Transverse colon (tissue), 4 donors: ENCODE measurements around the gene KRTAP26-1. TPM values are rescaled to one million over a fixed set of nuclear protein-coding genes. Genes with fewer than 3 reads are reported as not detected.

Experiments used
- DNase-seq: peaks from one replicate; pipeline ENCODE4 v3.0.0-alpha.2; 2019
- H3K27ac ChIP-seq, 4 donors: fragments of 200-600 bp; sonication (generic); 2 replicates each; pipeline ENCODE4 v1.5.1; 2016 to 2018; ENCODE audit warnings: inconsistent platforms in 4 of 4
- H3K27me3 ChIP-seq: fragments of 200-600 bp; sonication (generic); 2 replicates; pipeline ENCODE4 v1.5.1; 2017; ENCODE audit warnings: inconsistent platforms
- H3K36me3 ChIP-seq, 4 donors: fragments of 200-600 bp; sonication (generic); 2 replicates each; pipeline ENCODE4 v1.5.1; 2017 to 2019; ENCODE audit warnings: inconsistent platforms in 4 of 4
- H3K4me1 ChIP-seq, 4 donors: fragments of 200-600 bp; sonication (generic); 2 replicates each; pipeline ENCODE4 v1.5.1; 2017 to 2020; ENCODE audit warnings: inconsistent platforms in 4 of 4
- H3K4me3 ChIP-seq, 4 donors: fragments of 200-600 bp; sonication (generic); 1 replicate in 1 of 4; 2 replicates in 3 of 4; pipeline versions ENCODE4 v1.5.1 to v1.6.1; 2017 to 2019; ENCODE audit warnings: inconsistent platforms in 4 of 4
- H3K9me3 ChIP-seq, 2 donors: fragments of 200-600 bp; sonication (generic); 2 replicates each; pipeline ENCODE4 v1.5.1; 2017 to 2019; ENCODE audit warnings: inconsistent platforms in 2 of 2
- EP300 ChIP-seq: sonication (generic); formaldehyde crosslinking; IDR thresholded peaks from one replicate; pipeline ENCODE4 v1.6.1; 2017; ENCODE audit warnings: antibody characterized with exemption, low read depth
- POLR2A ChIP-seq: fragments of 450-650 bp; IDR thresholded peaks from one replicate; pipeline ENCODE4 v1.6.1; 2016; ENCODE audit warnings: antibody characterized with exemption, mild to moderate bottlenecking, moderate library complexity
- POLR2AphosphoS5 ChIP-seq, 3 donors: sonication (generic); formaldehyde crosslinking; IDR thresholded peaks; one replicate each; pipeline ENCODE4 v1.6.1; 2016; ENCODE audit warnings: antibody characterized with exemption in 3 of 3
- WGBS, 2 donors: methylation state at CpG; one replicate each; pipeline ENCODE4 v1.1.5; 2018; ENCODE audit warnings: low coverage in 1 of 2; 5-methylcytosine and 5-hydroxymethylcytosine counted together
- in situ Hi-C, 4 donors: fragments of 200-750 bp; cut with MboI; loops; one replicate each; pipeline versions ENCODE4 v1.15.0 to v1.15.1; 2017; ENCODE audit warnings: low sequenced_read_pairs in 3 of 4, low pct_ligation_motif_present in 1 of 4, low pct_unique_long_range_greater_than_20kb in 1 of 4
- intact Hi-C: fragments of 100-400 bp; cut with DNase I; formaldehyde crosslinking; loops from one replicate; pipeline ENCODE4 v1.15.1; 2023; ENCODE audit warnings: low total_unique reads
- total RNA-seq, 4 donors: library from RNA; depleted of rRNA; stranded (reverse); fragments of >200 nt; gene quantifications; one replicate each; pipeline ENCODE4 v1.1.0, GENCODE V29; 2016
- TF ChIP-seq, protein P1 (sequence below), 5 experiments: fragments of 200-600 bp in 3 of 5; fragments of 450-650 bp in 2 of 5; sonication (generic) in 3 of 5; IDR thresholded peaks; 1 replicate in 2 of 5; 2 replicates in 3 of 5; pipeline ENCODE4 v1.5.1; 2016 to 2017; ENCODE audit warnings: antibody characterized with exemption in 5 of 5, inconsistent platforms in 3 of 5, mild to moderate bottlenecking in 2 of 5, moderate library complexity in 1 of 5

The KRTAP26-1 gene, protein sequence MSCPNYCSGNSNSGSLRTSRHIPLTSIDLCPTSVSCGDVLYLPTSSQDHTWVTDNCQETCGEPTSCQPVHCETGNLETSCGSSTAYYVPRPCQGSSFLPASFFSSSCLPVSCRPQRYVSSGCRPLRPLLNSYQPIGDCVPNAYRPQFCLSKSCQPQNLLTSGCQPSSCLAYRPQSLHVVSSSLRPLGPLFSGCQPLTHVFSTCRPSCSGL
- total RNA-seq, result not detected

DNA sequence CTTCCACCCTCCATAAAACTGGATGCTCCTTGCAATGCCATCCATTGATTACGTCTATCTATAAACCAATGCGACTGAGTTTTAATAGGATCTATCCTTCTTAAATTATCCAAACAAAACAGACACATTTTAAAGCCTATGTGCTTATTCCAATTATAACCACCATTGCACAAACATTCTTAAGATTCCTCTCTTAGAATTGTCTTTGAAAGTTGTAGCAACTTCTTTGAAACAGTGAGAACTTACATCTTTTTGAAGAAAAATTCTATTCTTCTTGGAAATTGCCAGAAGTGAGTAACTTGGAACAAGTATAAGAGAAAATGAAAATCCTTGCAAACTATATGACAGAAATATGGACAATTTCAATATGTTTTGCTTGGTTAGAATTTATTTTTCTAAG, at the start of gene KRTAP26-1:
KRTAP26-1 (minus strand) TSS at position 101 of the 400 bp plus-strand sequence. CDS start 280 bp downstream, outside the sequence.
- in situ Hi-C loops, result no loop called here
- Histone ChIP-seq H3K4me3 (no peak within 1 kb of the TSS), H3K4me1 (no peaks in the 10 kb centered on the region), H3K9me3 (no peaks in the 10 kb centered on the region), H3K27me3 (no peaks in the 10 kb centered on the region), H3K36me3 (no peaks in the 10 kb centered on the region), H3K27ac (no peak within 1 kb of the TSS)
- intact Hi-C loops, result no loop called here
- no peak for DNase-seq
- 47 to 67% methylated on average over 2 of the region's 2 CpGs for WGBS, 2 donors
- TF ChIP-seq POLR2A, result no peak
- TF ChIP-seq POLR2AphosphoS5 (IDR thresholded peaks at IDR 0.05), result no peak
- TF ChIP-seq, protein P1, sequence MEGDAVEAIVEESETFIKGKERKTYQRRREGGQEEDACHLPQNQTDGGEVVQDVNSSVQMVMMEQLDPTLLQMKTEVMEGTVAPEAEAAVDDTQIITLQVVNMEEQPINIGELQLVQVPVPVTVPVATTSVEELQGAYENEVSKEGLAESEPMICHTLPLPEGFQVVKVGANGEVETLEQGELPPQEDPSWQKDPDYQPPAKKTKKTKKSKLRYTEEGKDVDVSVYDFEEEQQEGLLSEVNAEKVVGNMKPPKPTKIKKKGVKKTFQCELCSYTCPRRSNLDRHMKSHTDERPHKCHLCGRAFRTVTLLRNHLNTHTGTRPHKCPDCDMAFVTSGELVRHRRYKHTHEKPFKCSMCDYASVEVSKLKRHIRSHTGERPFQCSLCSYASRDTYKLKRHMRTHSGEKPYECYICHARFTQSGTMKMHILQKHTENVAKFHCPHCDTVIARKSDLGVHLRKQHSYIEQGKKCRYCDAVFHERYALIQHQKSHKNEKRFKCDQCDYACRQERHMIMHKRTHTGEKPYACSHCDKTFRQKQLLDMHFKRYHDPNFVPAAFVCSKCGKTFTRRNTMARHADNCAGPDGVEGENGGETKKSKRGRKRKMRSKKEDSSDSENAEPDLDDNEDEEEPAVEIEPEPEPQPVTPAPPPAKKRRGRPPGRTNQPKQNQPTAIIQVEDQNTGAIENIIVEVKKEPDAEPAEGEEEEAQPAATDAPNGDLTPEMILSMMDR (IDR thresholded peaks at IDR 0.05), result no peak
- TF ChIP-seq EP300, result no peak

DNA sequence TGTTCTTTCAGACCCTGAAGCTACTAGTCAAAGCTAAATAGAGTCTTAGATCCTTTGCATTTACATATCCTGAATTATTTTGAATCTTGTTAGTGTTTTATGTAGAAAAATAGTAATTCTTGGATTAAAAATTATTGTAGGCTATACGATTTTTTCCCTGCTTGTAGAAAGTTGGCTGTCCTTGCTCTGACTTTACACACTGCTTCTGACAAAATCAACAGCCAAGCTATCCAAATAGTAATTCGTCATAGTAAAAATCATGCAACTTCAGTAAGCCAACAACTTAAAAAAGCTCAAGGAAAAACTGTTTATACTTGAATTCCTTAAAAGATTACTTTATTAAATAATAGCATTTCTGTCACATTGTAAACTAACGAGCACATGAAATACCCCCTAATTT, 35.8 kb upstream of the KRTAP26-1 start:
- Histone ChIP-seq H3K27me3 (no peaks in the 10 kb centered on the region), H3K27ac (no peak overlapping the region), H3K36me3 (no peaks in the 10 kb centered on the region), H3K9me3 (no peaks in the 10 kb centered on the region), H3K4me3 (no peak overlapping the region), H3K4me1 (no peaks in the 10 kb centered on the region)
- WGBS, 2 donors, result 30 to 43% methylated on average over 3 of the region's 3 CpGs
- no peak for TF ChIP-seq POLR2AphosphoS5 (IDR thresholded peaks at IDR 0.05)
- TF ChIP-seq EP300, result no peak
- no peak for TF ChIP-seq POLR2A
- TF ChIP-seq, protein P1 (IDR thresholded peaks at IDR 0.05), result no peak
- no peak for DNase-seq
- in situ Hi-C loops, result no loop called here
- intact Hi-C loops, result no loop called here

GRCh38 chr21:30354308-30355005, 34.3 kb upstream of the KRTAP26-1 start:
- Histone ChIP-seq H3K27me3 (no peaks in the 10 kb centered on the region), H3K4me1 (no peaks in the 10 kb centered on the region), H3K27ac (no peak overlapping the region), H3K9me3 (no peaks in the 10 kb centered on the region), H3K36me3 (no peaks in the 10 kb centered on the region), H3K4me3 (no peak overlapping the region)
- DNase-seq, result no peak
- WGBS, 2 donors, result 55 to 67% methylated on average over 1 of the region's 1 CpG
- TF ChIP-seq, protein P1 (IDR thresholded peaks at IDR 0.05), result no peak
- no peak for TF ChIP-seq EP300
- TF ChIP-seq POLR2A, result no peak
- TF ChIP-seq POLR2AphosphoS5 (IDR thresholded peaks at IDR 0.05), result no peak
- intact Hi-C loops (no loop called here), in situ Hi-C loops (no loop called here)

- intact Hi-C loops, result no loop called here
- Histone ChIP-seq H3K4me3 (no peak overlapping the region), H3K9me3 (no peaks in the 10 kb centered on the region), H3K4me1 (no peaks in the 10 kb centered on the region), H3K27ac (no peak overlapping the region), H3K27me3 (no peaks in the 10 kb centered on the region), H3K36me3 (no peaks in the 10 kb centered on the region)
- TF ChIP-seq EP300, result no peak
- no peak for TF ChIP-seq POLR2A
- TF ChIP-seq, protein P1 (IDR thresholded peaks at IDR 0.05), result no peak
- TF ChIP-seq POLR2AphosphoS5 (IDR thresholded peaks at IDR 0.05), result no peak
- DNase-seq, result no peak
- 94 to 96% methylated on average over 1 of the region's 1 CpG for WGBS, 2 donors
- in situ Hi-C loops, result no loop called here
Measured at GRCh38 chr21:30351534-30351933, 31.4 kb upstream of the KRTAP26-1 start.
